Endometrium (tissue), 2 donors: ENCODE results near the gene SNX4.
"Not testable (repeated sequence)": the region's sequence is repeated elsewhere in the genome, so short reads cannot be mapped to it uniquely, and the experiment has no call there.

Source experiments
- FAIRE-seq: peaks from 2 replicates; lab custom pipeline; 2012; peaks lifted over from hg19 to GRCh38; lab: Jason Lieb, UNC
- donor health status: control.
- donor health status: control.

SNX4 gene

DNA sequence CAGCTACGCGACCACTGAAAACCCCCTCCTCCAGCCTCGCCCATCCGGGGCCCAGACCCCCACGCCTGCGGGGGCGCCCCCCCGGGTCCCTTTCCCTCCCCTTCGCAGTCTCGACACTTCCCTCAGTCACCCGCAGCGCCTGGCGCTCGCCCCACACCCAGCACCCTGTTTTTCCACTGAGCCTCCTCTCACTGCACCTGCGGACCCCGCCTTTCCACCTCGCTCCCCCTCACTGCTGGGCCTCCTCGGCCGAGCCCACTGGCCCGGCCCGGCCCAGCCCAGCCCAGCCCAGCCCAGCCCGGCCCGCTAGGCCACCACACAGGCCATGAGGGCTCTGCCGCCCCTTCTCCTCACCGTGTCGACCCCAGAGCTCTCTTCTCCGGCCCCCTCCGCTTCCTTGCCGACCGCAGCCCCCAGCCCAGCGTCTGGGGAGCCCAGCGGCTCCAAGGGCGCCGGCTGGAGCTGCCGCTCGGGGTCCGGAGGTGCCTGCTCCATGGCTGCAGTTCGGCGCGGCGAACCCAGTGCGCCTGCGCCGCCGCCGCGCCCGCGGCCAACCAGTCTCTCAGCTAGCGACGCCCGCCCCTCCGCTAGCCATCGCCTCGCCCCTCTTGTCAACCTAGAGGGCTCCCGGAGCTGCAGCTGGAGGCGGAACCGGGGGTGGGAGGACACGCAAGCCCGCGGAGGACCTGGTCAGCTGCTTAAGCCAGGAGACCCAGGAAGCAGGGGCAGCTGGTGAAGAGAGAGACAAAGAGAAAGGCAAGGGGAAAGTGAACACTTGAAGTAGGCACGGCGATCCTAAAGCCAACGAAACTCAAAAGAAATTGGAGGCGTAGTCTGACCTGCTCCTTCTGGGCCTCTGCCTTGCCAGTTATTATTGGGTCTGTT, at the start of gene SNX4:
Gene SNX4, minus strand, starts transcription at position 525 of the 885 bp plus-strand sequence. Its CDS starts 30 bp downstream, at position 495.
- no peak for FAIRE-seq

DNA sequence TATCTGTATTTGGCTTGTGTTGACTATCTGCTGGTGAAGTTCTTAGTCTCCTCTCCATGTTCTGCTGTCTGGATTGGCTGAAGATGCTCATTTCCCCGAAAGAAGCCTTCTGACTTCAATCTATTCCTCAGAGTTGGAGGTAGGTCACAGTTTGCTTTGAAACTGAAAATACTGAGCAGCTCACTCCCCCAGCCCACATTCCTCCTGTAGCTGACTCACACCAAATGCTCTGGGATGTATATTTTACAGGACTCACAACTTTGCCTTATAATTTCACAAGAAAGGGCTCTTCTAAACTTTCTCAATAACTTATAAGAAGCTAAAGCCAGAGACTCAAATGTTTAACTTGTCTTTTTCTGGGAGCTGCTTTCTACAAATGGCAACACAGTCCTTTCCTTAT, 36.3 kb upstream of the SNX4 start:
- FAIRE-seq, result no peak

- FAIRE-seq, result no peak
Measured at GRCh38 chr3:125552401-125552800, 32.4 kb upstream of the SNX4 start.

- no peak for FAIRE-seq
Measured at GRCh38 chr3:125528920-125529319, 8.9 kb upstream of the SNX4 start.

DNA sequence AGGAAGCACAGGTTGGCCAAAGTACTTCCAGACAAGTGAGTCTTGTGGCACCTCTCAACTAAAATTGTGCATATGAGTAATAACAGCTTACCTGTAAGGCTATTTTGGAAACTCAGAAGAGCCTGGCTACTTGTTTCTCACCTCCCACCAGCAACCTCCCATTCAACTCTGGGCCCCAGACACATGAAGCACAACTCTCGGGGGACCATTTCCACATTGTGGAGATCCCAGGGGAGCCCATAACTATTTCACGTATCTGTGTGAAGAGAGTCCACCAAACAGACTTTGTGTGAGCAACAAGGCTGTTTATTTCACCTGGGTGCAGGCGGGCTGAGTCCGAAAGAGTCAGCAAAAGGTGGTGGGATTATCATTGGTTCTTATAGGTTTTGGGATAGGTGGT, 5.2 kb upstream of the SNX4 start:
- FAIRE-seq, result no peak

GRCh38 chr3:125520563-125520919, 539 bp upstream of the SNX4 start:
- FAIRE-seq, result not testable (repeated sequence)

- FAIRE-seq, result no peak
Measured at GRCh38 chr3:125515421-125515820, 4.6 kb downstream of the SNX4 start.

DNA sequence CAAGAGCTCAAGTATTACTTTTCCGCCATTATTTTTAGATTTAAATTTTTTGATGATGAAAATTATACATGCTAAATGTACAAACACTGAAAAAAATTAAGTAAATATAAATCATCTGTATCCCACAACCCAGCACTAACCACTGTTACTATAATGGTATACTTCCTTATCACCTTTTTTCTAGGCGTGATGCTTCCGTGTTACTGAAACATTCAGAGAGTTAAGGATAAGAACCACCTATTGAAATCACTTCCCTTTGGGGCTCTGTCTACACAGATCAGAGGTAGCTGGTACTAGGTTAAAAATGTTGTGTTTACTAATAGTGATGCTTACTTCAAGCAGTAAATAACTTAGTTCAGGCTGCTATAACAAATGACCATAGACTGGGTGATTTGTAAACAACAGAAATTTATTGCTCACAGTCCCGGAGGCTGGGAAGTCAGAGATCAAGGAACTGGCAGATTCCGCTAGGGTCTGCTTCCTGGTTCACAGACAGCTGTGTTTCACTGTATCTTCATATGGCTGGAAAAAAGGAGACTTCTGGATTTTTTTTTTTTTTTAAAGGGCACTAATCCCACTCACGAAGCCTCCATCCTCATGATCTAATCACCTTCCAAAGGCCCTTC, 6.4 kb downstream of the SNX4 start:
- no peak for FAIRE-seq

DNA sequence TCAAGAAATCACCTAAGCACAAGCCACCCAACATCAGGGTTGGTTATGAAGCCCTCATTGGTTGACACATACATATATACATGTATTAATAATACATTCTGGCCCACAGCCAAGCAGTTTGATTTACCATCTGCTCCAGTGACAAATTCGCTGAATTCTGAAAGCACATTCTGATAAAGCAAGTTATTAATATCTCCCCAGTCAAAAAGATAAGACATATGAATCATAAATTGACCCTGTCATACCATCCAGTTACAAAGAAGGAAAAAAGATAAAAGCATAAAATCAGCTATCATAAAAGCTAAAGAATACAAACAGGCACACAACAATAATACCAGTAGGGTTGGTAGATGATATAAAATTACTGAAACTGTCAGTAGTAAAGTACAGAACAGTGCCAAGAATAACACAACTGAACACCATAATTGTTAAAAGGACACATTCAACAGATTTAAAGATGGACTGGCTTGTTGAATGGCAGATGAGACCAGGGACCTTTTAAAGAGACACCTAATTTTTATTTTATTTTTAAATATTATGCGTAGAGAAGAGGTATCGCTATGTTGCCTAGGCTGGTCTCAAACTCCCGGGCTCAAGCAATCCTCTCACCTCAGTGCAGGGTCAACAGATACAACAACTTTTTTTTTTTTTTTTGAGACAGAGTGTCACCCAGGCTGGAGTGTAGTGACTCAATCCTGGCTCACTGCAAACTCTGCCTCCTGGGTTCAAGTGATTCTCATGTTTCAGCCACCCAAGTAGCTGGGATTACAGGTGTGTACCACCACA, 7.7 kb downstream of the SNX4 start:
- FAIRE-seq, result no peak

- no peak for FAIRE-seq
Measured at GRCh38 chr3:125511420-125512118, 8.4 kb downstream of the SNX4 start.

DNA sequence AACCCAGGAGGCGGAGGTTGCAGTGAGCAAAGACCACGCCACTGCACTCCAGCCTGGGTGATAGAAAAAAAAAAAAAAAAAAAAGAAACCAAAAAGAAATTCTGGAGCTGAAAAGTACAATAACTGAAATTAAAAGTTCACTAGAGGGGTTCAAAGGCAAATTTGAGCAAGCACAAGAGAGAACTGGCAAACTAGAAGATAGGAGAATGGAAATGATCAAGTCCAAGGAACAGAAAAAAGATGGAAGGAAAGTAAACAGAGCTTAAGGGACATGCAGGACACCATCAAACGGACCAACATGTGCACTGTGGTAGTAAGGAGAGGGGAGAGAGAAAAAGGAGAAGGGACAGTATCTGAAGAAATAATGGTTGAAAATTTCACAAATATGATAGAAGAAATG, 12.9 kb downstream of the SNX4 start:
- FAIRE-seq, result no peak

- FAIRE-seq, result no peak
Measured at GRCh38 chr3:125498630-125499029, 21.4 kb downstream of the SNX4 start.

- FAIRE-seq, result no peak
Measured at GRCh38 chr3:125496701-125497100, 23.3 kb downstream of the SNX4 start.

DNA sequence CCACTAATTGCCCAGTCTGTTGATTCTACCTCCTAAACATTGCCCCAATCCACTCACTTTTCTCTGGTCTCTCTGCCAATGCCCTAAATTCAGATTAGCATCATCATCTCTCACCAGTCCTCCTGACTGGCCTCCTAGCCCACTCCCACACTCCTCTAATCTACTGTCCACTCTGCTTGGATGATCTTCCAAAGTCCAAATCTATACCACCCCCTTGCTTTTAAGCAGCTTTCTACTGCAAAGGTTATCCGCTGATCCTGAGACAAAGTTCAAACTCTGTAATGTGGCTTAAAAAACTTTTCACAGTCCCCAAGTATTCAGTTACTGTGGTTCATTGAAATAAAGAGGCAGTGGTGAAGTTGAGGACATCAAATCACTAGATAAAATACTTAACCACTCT, 37.6 kb downstream of the SNX4 start:
- no peak for FAIRE-seq

- FAIRE-seq, result no peak
Measured at GRCh38 chr3:125481786-125482185, 38.2 kb downstream of the SNX4 start.

DNA sequence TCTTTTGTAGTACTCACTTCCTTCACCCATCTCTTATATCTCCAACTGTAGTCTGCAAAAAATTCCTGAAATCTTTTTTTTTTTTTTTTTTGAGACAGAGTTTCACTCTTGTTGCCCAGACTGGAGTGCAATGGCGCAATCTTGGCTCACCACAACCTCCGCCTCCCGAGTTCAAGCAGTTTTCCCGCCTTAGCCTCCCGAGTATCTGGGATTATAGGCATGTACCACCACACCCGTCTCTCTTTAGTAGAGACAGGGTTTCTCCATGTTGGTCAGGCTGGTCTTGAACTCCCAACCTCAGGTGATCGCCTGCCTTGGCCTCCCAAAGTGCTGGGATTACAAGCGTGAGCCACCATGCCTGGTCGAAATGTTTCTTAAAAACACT, 38.6 kb downstream of the SNX4 start:
- FAIRE-seq, result not testable (repeated sequence)

DNA sequence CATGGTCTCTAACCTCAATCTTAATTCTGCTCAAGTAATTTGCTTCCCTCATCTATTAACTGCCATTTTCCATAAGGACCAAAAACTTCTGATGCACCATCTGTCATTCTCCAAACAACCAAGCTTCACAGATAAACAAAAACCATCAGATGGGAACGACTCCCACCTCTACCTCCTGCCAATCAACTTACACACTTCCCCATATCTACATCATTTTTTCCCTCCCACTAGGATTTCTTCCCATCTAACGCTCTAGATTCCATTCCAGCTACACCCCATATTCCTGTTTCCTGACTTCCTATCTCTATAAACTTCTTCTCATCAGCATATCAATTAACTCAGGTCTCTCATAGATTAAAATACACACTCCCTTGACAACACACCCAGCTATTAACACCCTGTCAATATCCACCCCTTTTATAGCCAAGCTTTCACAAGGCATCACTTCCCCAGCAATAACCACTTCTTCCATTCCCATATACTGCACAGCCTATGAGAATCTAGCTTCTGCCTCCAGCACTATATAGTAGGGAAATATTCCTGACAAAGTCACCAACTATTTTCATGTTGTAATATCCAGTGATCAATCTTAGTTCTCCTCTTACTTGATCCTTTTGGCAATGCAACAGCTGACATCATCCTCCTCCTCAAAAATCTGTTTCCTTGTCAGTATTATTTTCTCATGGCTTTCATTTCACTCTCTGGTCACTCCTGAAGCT, 39.2 kb downstream of the SNX4 start:
- FAIRE-seq, result no peak

DNA sequence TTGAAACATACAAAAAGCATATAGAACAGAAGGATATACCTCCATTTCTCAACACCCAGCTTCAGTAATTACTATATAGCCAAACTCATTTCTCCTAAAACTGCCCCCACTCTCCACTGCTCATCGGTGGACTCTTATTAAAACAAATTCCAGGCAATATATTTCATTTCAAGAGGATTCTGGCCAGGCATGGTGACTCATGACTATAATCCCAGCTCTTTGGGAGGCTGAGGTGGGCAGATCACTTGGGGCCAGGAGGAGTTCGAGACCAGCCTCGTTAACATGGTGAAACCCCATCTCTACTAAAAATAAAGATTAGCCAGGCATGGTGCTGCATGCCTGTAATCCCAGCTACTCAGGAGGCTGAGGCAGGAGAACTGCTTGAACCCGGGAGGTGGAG, 40.9 kb downstream of the SNX4 start:
- FAIRE-seq, result no peak

DNA sequence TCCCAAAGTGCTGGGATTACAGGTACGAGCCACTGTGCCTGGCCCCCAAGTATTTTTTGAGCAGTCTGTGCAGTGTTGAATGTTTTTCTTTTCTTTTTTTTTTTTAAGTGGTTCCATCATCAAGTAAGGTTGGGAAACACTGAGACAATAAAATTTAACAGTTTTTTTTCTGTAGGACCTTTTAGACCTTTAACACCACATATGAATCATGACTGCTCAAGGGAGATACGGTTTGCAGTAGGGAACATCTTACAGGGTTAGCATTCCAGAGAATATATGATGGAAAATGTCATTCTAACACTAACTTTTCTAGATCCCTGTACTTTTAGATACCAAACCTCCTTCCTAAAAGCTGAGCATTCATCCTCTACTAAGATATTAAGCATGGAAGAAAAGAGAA, 41.7 kb downstream of the SNX4 start:
- no peak for FAIRE-seq

GRCh38 chr3:125477701-125478100, 42.3 kb downstream of the SNX4 start:
- FAIRE-seq, result no peak

DNA sequence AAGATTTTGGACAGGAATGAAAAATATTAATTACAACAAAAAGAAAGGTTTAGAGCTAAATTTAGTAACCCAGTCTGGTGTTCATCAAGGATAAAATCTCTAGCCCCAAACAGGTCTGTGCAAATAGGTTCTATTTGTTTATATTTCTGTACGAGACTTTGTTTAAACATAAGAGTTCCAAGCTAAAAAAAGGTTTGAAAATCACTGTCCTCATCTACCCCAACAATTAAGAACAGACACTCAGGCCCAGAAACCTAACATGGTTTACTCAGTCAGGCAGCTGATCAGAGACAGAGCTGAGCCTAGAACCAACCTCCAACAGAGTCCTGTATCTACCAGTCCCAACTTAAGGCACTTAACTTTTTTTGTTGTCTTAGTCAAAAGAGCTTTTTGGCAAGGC, 49.3 kb downstream of the SNX4 start:
- no peak for FAIRE-seq
